Transverse colon (tissue), 4 donors: Measurements from ENCODE around the gene VPS8. TPM values are rescaled to one million over a fixed set of nuclear protein-coding genes. Genes with fewer than 3 reads are reported as not detected.

Experiments
- DNase-seq: peaks from one replicate; pipeline ENCODE4 v3.0.0-alpha.2; 2019
- H3K27ac ChIP-seq, 4 donors: fragments of 200-600 bp; sonication (generic); 2 replicates each; pipeline ENCODE4 v1.5.1; 2016 to 2018; ENCODE audit warnings: inconsistent platforms in 4 of 4
- H3K27me3 ChIP-seq: fragments of 200-600 bp; sonication (generic); 2 replicates; pipeline ENCODE4 v1.5.1; 2017; ENCODE audit warnings: inconsistent platforms
- H3K36me3 ChIP-seq, 4 donors: fragments of 200-600 bp; sonication (generic); 2 replicates each; pipeline ENCODE4 v1.5.1; 2017 to 2019; ENCODE audit warnings: inconsistent platforms in 4 of 4
- H3K4me1 ChIP-seq, 4 donors: fragments of 200-600 bp; sonication (generic); 2 replicates each; pipeline ENCODE4 v1.5.1; 2017 to 2020; ENCODE audit warnings: inconsistent platforms in 4 of 4
- H3K4me3 ChIP-seq, 4 donors: fragments of 200-600 bp; sonication (generic); 1 replicate in 1 of 4; 2 replicates in 3 of 4; pipeline versions ENCODE4 v1.5.1 to v1.6.1; 2017 to 2019; ENCODE audit warnings: inconsistent platforms in 4 of 4
- H3K9me3 ChIP-seq, 2 donors: fragments of 200-600 bp; sonication (generic); 2 replicates each; pipeline ENCODE4 v1.5.1; 2017 to 2019; ENCODE audit warnings: inconsistent platforms in 2 of 2
- EP300 ChIP-seq: sonication (generic); formaldehyde crosslinking; IDR thresholded peaks from one replicate; pipeline ENCODE4 v1.6.1; 2017; ENCODE audit warnings: antibody characterized with exemption, low read depth
- POLR2A ChIP-seq: fragments of 450-650 bp; IDR thresholded peaks from one replicate; pipeline ENCODE4 v1.6.1; 2016; ENCODE audit warnings: antibody characterized with exemption, mild to moderate bottlenecking, moderate library complexity
- POLR2AphosphoS5 ChIP-seq, 3 donors: sonication (generic); formaldehyde crosslinking; IDR thresholded peaks; one replicate each; pipeline ENCODE4 v1.6.1; 2016; ENCODE audit warnings: antibody characterized with exemption in 3 of 3
- WGBS, 2 donors: methylation state at CpG; one replicate each; pipeline ENCODE4 v1.1.5; 2018; ENCODE audit warnings: low coverage in 1 of 2; 5-methylcytosine and 5-hydroxymethylcytosine counted together
- in situ Hi-C, 4 donors: fragments of 200-750 bp; cut with MboI; loops; one replicate each; pipeline versions ENCODE4 v1.15.0 to v1.15.1; 2017; ENCODE audit warnings: low sequenced_read_pairs in 3 of 4, low pct_ligation_motif_present in 1 of 4, low pct_unique_long_range_greater_than_20kb in 1 of 4
- intact Hi-C: fragments of 100-400 bp; cut with DNase I; formaldehyde crosslinking; loops from one replicate; pipeline ENCODE4 v1.15.1; 2023; ENCODE audit warnings: low total_unique reads
- total RNA-seq, 4 donors: library from RNA; depleted of rRNA; stranded (reverse); fragments of >200 nt; gene quantifications; one replicate each; pipeline ENCODE4 v1.1.0, GENCODE V29; 2016
- TF ChIP-seq, protein P1 (sequence below), 5 experiments: fragments of 200-600 bp in 3 of 5; fragments of 450-650 bp in 2 of 5; sonication (generic) in 3 of 5; IDR thresholded peaks; 1 replicate in 2 of 5; 2 replicates in 3 of 5; pipeline ENCODE4 v1.5.1; 2016 to 2017; ENCODE audit warnings: antibody characterized with exemption in 5 of 5, inconsistent platforms in 3 of 5, mild to moderate bottlenecking in 2 of 5, moderate library complexity in 1 of 5

Gene VPS8
- total RNA-seq, 4 donors from 2014 or later, result 35.8 to 115 (median 70.3) TPM

DNA sequence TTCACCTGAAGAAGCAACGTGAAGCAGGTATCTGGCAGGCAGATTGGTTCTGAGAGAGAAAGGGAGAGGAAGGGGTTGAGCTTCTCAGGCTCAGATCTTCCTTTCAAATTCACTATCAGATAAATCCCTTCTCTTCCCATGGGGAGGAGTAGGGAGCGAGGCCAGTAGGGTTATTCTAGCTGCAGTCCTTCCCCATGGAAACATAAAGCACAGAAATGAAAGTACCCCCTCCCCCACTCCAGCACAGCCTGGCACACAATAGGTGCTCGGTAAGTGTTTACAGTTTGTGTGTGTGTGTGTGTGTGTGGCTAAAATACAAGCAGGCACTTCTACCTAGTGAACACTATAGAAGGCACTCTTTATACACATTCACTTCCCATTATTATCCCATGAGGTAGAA lies 20.8 kb upstream of the VPS8 start:
- intact Hi-C loops (no loop called here), in situ Hi-C loops (loop anchor here in 2 of 4 donors (25.0 kb wide), 2 partner anchors 404 to 429 kb away; partner anchors contain the start of genes CHRD (in 1 of the 2), CLCN2 (in 1 of the 2), POLR2H (in 1 of the 2) and THPO (in 1 of the 2))
- peaks cover 0 to 9% (median 8%) of the 10 kb centered on the region in 4 donors for H3K4me1 ChIP-seq
- no peak for DNase-seq
- WGBS, 2 donors, result 0 to 56% methylated on average over 1 to 3 of the region's 3 CpGs
- H3K9me3 ChIP-seq, result no peaks in the 10 kb centered on the region
- TF ChIP-seq POLR2AphosphoS5 (IDR thresholded peaks at IDR 0.05) (no peak), EP300 (no peak), POLR2A (no peak)
- TF ChIP-seq, protein P1, sequence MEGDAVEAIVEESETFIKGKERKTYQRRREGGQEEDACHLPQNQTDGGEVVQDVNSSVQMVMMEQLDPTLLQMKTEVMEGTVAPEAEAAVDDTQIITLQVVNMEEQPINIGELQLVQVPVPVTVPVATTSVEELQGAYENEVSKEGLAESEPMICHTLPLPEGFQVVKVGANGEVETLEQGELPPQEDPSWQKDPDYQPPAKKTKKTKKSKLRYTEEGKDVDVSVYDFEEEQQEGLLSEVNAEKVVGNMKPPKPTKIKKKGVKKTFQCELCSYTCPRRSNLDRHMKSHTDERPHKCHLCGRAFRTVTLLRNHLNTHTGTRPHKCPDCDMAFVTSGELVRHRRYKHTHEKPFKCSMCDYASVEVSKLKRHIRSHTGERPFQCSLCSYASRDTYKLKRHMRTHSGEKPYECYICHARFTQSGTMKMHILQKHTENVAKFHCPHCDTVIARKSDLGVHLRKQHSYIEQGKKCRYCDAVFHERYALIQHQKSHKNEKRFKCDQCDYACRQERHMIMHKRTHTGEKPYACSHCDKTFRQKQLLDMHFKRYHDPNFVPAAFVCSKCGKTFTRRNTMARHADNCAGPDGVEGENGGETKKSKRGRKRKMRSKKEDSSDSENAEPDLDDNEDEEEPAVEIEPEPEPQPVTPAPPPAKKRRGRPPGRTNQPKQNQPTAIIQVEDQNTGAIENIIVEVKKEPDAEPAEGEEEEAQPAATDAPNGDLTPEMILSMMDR (IDR thresholded peaks at IDR 0.05), result no peak
- no peak overlapping the region for H3K27ac ChIP-seq
- no peaks in the 10 kb centered on the region for H3K36me3 ChIP-seq
- no peak overlapping the region for H3K4me3 ChIP-seq
- H3K27me3 ChIP-seq, result no peaks in the 10 kb centered on the region

DNA sequence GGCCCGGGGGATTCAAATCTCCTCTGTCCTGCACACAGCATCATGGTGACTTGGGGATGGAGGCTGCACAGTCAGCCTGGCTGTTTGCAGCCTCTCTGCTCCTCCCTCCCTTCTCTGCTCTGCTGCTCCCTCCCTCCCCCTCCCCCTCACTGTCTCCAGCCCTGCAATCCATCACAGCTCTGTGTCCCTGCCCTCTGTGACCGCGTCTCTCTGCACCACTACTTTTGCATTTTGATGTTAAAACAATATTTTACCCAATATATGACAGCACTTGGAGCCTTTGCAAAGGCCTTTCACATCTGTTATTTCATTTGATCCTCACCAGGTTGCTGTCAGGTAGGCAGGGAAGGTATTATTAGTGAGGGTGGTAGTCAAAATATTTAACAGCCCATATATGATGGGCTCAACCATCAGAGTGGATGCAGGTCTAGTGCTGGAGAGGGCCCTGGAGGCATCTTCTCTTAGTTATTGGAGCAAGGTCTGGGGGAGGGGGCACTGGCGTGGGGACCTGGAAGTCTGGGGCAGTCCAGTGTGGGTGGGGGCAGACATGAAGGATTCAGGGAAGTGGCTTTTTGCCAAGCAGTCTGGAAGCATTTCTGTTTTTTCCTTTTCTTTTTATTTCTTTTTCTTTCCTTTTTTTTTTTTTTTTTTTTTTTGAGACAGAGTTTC lies 16.3 kb upstream of the VPS8 start:
- no peaks in the 10 kb centered on the region for H3K9me3 ChIP-seq
- 62 to 83% methylated on average over 1 to 4 of the region's 4 CpGs for WGBS, 2 donors
- H3K27me3 ChIP-seq, result peaks cover 8% of the 10 kb centered on the region
- H3K27ac ChIP-seq, result no peak overlapping the region
- H3K4me1 ChIP-seq, result peaks cover 0 to 25% (median 10%) of the 10 kb centered on the region in 4 donors
- TF ChIP-seq, protein P1 (IDR thresholded peaks at IDR 0.05), result no peak
- TF ChIP-seq POLR2A (no peak), EP300 (no peak), POLR2AphosphoS5 (IDR thresholded peaks at IDR 0.05) (no peak)
- no peak overlapping the region for H3K4me3 ChIP-seq
- in situ Hi-C loops, result loop anchor here in 2 of 4 donors (25.0 kb wide), 2 partner anchors 408 to 433 kb away; partner anchors contain the start of genes CHRD (in 1 of the 2), CLCN2 (in 1 of the 2), POLR2H (in 1 of the 2) and THPO (in 1 of the 2)
- DNase-seq, result no peak
- intact Hi-C loops, result no loop called here
- no peaks in the 10 kb centered on the region for H3K36me3 ChIP-seq

DNA sequence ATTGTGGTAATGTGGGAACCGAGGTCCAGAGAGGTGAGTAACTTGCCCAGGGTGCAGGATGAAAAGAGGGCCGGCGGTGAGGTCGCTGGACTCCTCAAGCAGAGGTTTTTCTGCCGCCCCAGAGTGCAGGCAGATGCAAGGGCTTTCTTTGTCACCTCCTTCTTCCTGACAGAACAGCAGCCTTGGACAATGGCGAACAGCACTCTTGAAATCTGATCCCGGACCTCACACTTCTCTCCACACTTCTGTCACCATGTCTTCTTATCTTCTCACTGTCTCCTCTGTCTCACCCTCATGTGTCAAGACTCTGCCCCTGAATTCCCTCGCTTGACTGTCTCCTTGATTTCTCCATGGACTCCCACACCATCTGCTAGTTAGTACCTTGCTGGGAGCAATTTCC lies 15.4 kb upstream of the VPS8 start:
- Histone ChIP-seq H3K4me3 (no peak overlapping the region), H3K9me3 (no peaks in the 10 kb centered on the region), H3K4me1 (peaks cover 0 to 32% (median 13%) of the 10 kb centered on the region in 4 donors), H3K36me3 (no peaks in the 10 kb centered on the region), H3K27ac (no peak overlapping the region), H3K27me3 (peaks cover 8% of the 10 kb centered on the region)
- TF ChIP-seq, protein P1 (IDR thresholded peaks at IDR 0.05), result no peak
- TF ChIP-seq POLR2A (no peak), EP300 (no peak), POLR2AphosphoS5 (IDR thresholded peaks at IDR 0.05) (no peak)
- in situ Hi-C loops, result loop anchor here in 2 of 4 donors (25.0 kb wide), 2 partner anchors 409 to 434 kb away; partner anchors contain the start of genes CHRD (in 1 of the 2), CLCN2 (in 1 of the 2), POLR2H (in 1 of the 2) and THPO (in 1 of the 2)
- intact Hi-C loops, result no loop called here
- no peak for DNase-seq
- WGBS, 2 donors, result 81 to 87% methylated on average over 3 to 8 of the region's 8 CpGs

DNA sequence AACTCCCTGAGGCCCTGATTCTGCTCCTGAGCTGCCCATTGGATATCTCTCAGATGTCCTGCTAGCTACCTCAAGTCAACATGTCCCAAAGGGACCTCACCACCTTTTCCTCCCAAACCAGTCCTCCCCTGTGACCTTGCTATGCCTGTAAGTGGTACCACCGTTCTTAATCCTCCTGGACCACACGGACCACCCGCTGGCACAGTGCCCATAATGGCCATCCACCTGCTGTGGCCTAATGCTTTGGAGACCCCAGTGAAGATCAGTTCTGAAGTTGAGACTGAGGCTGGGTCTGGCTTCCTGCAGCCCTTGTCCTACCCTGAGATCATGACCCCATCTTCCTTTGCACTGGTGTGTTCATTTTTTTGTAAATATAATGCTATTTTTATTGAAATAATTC lies 15.0 kb upstream of the VPS8 start:
- Histone ChIP-seq H3K9me3 (no peaks in the 10 kb centered on the region), H3K4me1 (peaks cover 0 to 32% (median 13%) of the 10 kb centered on the region in 4 donors), H3K36me3 (no peaks in the 10 kb centered on the region), H3K27ac (no peak overlapping the region), H3K27me3 (peaks cover 8% of the 10 kb centered on the region), H3K4me3 (no peak overlapping the region)
- no peak for DNase-seq
- in situ Hi-C loops (loop anchor here in 2 of 4 donors (25.0 kb wide), 2 partner anchors 410 to 435 kb away; partner anchors contain the start of genes CHRD (in 1 of the 2), CLCN2 (in 1 of the 2), POLR2H (in 1 of the 2) and THPO (in 1 of the 2)), intact Hi-C loops (no loop called here)
- 78% methylated on average over 3 of the region's 3 CpGs; no CpG with 5 or more reads in 1 of the 2 donors for WGBS, 2 donors
- TF ChIP-seq POLR2AphosphoS5 (IDR thresholded peaks at IDR 0.05) (no peak), POLR2A (no peak), EP300 (no peak)
- TF ChIP-seq, protein P1 (IDR thresholded peaks at IDR 0.05), result no peak
